GM19395 (cell line): ENCODE measurements around the gene MS4A6E.

Experiments
- ATAC-seq: cut with Tn5 transposase; IDR thresholded peaks from one replicate; pipeline ENCODE4 v1.9.1; 2021; ENCODE audit warnings: mild to moderate bottlenecking, moderate library complexity; ENCODE audit not compliant: unreplicated experiment

Gene MS4A6E

GRCh38 chr11:60371854-60372253 is 44.8 kb downstream of the MS4A6E start:
- no peak for ATAC-seq

GRCh38 chr11:60372767-60373166 is 45.7 kb downstream of the MS4A6E start:
- no peak for ATAC-seq

- ATAC-seq = no peak
These were observed 48.3 kb downstream of the MS4A6E start for GRCh38 chr11:60375316-60375715.

GRCh38 chr11:60376601-60377000 is 49.5 kb downstream of the MS4A6E start:
- no peak for ATAC-seq

GRCh38 chr11:60377401-60378136 is 50.5 kb downstream of the MS4A6E start:
- ATAC-seq = peak; percentile 63

- peak; percentile 93 for ATAC-seq
These were observed 51.3 kb downstream of the MS4A6E start, which contains the start of gene MS4A7 for GRCh38 chr11:60378354-60378753. TSS of gene MS4A7 (plus strand) at chr11:60378532. CDS start at chr11:60383142, 4,610 bp downstream.

- peak; percentile 93 for ATAC-seq
These were observed 62.3 kb downstream of the MS4A6E start for GRCh38 chr11:60389279-60389910.

- ATAC-seq = no peak
These were observed 63.4 kb downstream of the MS4A6E start for GRCh38 chr11:60390419-60390818.
